Measurements from ENCODE around the gene EFHD2.

DNA sequence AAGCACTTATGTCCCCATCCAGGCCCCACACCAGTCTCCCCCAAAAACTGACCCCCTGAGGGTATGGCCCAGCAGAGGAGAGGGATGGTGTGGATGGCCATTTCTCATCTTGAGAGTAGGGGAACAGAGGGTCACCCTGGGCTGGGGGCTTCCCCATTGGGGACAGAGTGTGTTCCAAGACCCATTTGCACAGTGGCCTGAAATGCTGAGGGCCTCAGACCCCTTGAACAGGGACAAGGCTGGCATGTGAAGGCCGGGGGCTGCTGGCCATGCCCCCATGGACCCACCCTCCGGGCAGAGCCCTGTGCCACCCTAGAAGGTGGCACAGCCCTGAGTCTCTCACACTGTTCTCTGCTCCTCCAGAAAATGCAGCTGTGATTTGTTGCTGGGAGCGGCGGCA, 36.5 kb downstream of the EFHD2 start:
- TF ChIP-seq, protein P1, sequence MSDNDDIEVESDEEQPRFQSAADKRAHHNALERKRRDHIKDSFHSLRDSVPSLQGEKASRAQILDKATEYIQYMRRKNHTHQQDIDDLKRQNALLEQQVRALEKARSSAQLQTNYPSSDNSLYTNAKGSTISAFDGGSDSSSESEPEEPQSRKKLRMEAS (IDR thresholded peaks at IDR 0.05): no peak
- TF ChIP-seq EZH2 (IDR thresholded peaks at IDR 0.05): no peak
- TF ChIP-seq, protein P2, sequence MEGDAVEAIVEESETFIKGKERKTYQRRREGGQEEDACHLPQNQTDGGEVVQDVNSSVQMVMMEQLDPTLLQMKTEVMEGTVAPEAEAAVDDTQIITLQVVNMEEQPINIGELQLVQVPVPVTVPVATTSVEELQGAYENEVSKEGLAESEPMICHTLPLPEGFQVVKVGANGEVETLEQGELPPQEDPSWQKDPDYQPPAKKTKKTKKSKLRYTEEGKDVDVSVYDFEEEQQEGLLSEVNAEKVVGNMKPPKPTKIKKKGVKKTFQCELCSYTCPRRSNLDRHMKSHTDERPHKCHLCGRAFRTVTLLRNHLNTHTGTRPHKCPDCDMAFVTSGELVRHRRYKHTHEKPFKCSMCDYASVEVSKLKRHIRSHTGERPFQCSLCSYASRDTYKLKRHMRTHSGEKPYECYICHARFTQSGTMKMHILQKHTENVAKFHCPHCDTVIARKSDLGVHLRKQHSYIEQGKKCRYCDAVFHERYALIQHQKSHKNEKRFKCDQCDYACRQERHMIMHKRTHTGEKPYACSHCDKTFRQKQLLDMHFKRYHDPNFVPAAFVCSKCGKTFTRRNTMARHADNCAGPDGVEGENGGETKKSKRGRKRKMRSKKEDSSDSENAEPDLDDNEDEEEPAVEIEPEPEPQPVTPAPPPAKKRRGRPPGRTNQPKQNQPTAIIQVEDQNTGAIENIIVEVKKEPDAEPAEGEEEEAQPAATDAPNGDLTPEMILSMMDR (IDR thresholded peaks at IDR 0.05 in 2 of 3, conservative IDR thresholded peaks at IDR 0.05 in 1 of 3; ENCODE audit: borderline replicate concordance in 1 of 3, insufficient read depth in 1 of 3, low read depth in 2 of 3, low read length in 2 of 3): no peak
- TF ChIP-seq, protein P3, sequence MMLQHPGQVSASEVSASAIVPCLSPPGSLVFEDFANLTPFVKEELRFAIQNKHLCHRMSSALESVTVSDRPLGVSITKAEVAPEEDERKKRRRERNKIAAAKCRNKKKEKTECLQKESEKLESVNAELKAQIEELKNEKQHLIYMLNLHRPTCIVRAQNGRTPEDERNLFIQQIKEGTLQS (IDR thresholded peaks at IDR 0.05): no peak
- no peak for TF ChIP-seq POLR2A (IDR thresholded peaks at IDR 0.05; ENCODE audit: borderline replicate concordance, extremely low read depth, insufficient read depth, insufficient read length)
- no peak for TF ChIP-seq YY1 (IDR thresholded peaks at IDR 0.05; ENCODE audit: extremely low read depth, insufficient replicate concordance, low read depth, low read length)
- no peak for TF ChIP-seq SP1 (IDR thresholded peaks at IDR 0.05; ENCODE audit: low read depth)
- no peak for TF ChIP-seq TCF7L2 (IDR thresholded peaks at IDR 0.05; ENCODE audit: borderline replicate concordance, extremely low read depth, insufficient read depth, insufficient read length)
- TF ChIP-seq, protein P4, sequence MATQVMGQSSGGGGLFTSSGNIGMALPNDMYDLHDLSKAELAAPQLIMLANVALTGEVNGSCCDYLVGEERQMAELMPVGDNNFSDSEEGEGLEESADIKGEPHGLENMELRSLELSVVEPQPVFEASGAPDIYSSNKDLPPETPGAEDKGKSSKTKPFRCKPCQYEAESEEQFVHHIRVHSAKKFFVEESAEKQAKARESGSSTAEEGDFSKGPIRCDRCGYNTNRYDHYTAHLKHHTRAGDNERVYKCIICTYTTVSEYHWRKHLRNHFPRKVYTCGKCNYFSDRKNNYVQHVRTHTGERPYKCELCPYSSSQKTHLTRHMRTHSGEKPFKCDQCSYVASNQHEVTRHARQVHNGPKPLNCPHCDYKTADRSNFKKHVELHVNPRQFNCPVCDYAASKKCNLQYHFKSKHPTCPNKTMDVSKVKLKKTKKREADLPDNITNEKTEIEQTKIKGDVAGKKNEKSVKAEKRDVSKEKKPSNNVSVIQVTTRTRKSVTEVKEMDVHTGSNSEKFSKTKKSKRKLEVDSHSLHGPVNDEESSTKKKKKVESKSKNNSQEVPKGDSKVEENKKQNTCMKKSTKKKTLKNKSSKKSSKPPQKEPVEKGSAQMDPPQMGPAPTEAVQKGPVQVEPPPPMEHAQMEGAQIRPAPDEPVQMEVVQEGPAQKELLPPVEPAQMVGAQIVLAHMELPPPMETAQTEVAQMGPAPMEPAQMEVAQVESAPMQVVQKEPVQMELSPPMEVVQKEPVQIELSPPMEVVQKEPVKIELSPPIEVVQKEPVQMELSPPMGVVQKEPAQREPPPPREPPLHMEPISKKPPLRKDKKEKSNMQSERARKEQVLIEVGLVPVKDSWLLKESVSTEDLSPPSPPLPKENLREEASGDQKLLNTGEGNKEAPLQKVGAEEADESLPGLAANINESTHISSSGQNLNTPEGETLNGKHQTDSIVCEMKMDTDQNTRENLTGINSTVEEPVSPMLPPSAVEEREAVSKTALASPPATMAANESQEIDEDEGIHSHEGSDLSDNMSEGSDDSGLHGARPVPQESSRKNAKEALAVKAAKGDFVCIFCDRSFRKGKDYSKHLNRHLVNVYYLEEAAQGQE (IDR thresholded peaks at IDR 0.05; ENCODE audit: low read depth): no peak
- no peak for TF ChIP-seq SRF (IDR thresholded peaks at IDR 0.05; ENCODE audit: low read depth)
- TF ChIP-seq POLR2AphosphoS5 (IDR thresholded peaks at IDR 0.05; ENCODE audit: low read depth, low read length): no peak
- no peak for TF ChIP-seq SIN3A (IDR thresholded peaks at IDR 0.05; ENCODE audit: low read depth)

Data from HCT116 (cell line).